Common myeloid progenitor, CD34-positive (primary cell): ENCODE data around the gene NDRG4.

ENCODE experiments used
- CTCF ChIA-PET: fragments of 350-600 bp; sonication (Branson Sonifier 250); formaldehyde crosslinking; loops from one replicate; lab custom pipeline; 2021; ENCODE audit warnings: antibody characterized with exemption; lab: Charles Lee
- POLR2A ChIA-PET: fragments of 350-600 bp; sonication (Branson Sonifier 250); formaldehyde crosslinking; loops from one replicate; lab custom pipeline; 2021; ENCODE audit warnings: antibody characterized with exemption; lab: Charles Lee
- DNase-seq, 3 donors: peaks; one replicate each; pipeline versions ENCODE4 v3.0.0 to v3.0.0-alpha.2; 2013
- H3K27ac ChIP-seq, 2 experiments: 1 replicate in 1 of 2; 2 replicates in 1 of 2; pipeline ENCODE4 v1.7.0; 2013; ENCODE audit warnings: inconsistent platforms in 2 of 2, low read length in 2 of 2, mild to moderate bottlenecking in 2 of 2, low read depth in 1 of 2, moderate library complexity in 1 of 2; ENCODE audit not compliant: severe bottlenecking in 2 of 2, insufficient read depth in 1 of 2, poor library complexity in 1 of 2
- H3K27me3 ChIP-seq, 5 experiments: replicated peaks in 2 of 5; 1 replicate in 3 of 5; 2 replicates in 2 of 5; pipeline versions ENCODE4 v1.6.1 to v1.7.0; 2013; ENCODE audit warnings: low read length in 4 of 5, mild to moderate bottlenecking in 2 of 5, moderate library complexity in 2 of 5, inconsistent platforms in 1 of 5; ENCODE audit not compliant: insufficient read depth in 5 of 5, control insufficient read depth in 4 of 5
- H3K36me3 ChIP-seq, 4 experiments: 1 replicate in 2 of 4; 2 replicates in 2 of 4; pipeline versions ENCODE4 v1.6.1 to v1.7.0; 2013; ENCODE audit warnings: low read length in 3 of 4, control low read depth in 1 of 4, mild to moderate bottlenecking in 1 of 4; ENCODE audit not compliant: control insufficient read depth in 4 of 4, insufficient read depth in 4 of 4
- H3K4me1 ChIP-seq, 4 experiments: 1 replicate in 3 of 4; 2 replicates in 1 of 4; pipeline versions ENCODE4 v1.6.1 to v1.7.1; 2013; ENCODE audit warnings: low read length in 3 of 4, mild to moderate bottlenecking in 3 of 4, control low read depth in 1 of 4, inconsistent platforms in 1 of 4, moderate library complexity in 1 of 4; ENCODE audit not compliant: control insufficient read depth in 4 of 4, insufficient read depth in 4 of 4; ENCODE audit errors: control extremely low read depth in 1 of 4
- H3K4me3 ChIP-seq, 7 experiments: 1 replicate in 4 of 7; 2 replicates in 3 of 7; pipeline versions ENCODE4 v1.5.1 to v1.7.0; 2013; ENCODE audit warnings: mild to moderate bottlenecking in 7 of 7, low read length in 6 of 7, moderate library complexity in 6 of 7, inconsistent platforms in 2 of 7, low read depth in 2 of 7, control low read depth in 1 of 7; ENCODE audit not compliant: insufficient read depth in 4 of 7, control insufficient read depth in 1 of 7; ENCODE audit errors: extremely low read depth in 1 of 7
- H3K9me3 ChIP-seq, 5 experiments: 1 replicate in 4 of 5; 2 replicates in 1 of 5; pipeline versions ENCODE4 v1.6.1 to v1.7.1; 2013; ENCODE audit warnings: low read length in 4 of 5, mild to moderate bottlenecking in 2 of 5, inconsistent platforms in 1 of 5, low read depth in 1 of 5, moderate library complexity in 1 of 5; ENCODE audit not compliant: control insufficient read depth in 4 of 5, insufficient read depth in 2 of 5; ENCODE audit errors: control extremely low read depth in 1 of 5
- WGBS: methylation state at CpG from one replicate; pipeline ENCODE4 v1.1.5; 2013; ENCODE audit not compliant: insufficient coverage; 5-methylcytosine and 5-hydroxymethylcytosine counted together

The NDRG4 gene

DNA sequence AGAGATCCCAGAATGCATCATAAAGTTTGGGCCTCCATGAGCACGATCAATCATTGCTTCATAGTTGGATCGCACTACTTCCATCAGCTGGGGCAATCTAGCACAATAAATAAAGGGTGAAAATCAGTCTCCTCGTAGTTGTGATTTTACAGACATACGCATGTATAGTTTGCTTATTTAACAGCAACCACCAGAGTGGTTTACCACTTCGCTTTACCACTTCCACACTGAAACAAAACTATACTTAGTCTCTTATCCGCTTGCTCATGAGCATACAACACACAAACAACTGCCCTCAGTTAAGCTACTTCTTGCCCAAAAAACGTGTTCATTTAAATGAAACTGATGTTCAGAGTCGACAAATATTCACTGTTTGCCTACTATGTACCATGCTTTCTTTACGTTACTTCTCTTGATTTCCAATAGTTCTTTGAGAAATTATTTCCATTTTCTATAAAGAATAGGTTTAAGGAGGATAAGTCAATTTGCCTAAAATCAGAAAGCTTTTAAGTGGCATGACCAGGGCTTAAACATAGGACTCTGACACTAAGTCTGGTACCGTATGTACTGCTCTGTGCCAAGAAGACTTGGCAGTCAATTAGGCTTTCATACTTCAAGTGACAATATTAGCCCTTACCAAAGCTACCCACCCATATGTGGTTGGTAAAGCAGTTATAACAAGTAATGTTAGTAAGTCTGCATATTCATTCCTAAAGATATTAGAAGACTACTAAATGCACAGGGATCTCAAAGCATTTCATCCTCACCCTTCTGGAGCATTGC lies 37.4 kb downstream of the NDRG4 start:
- POLR2A ChIA-PET, result no interaction called here
- no peak for DNase-seq
- Histone ChIP-seq H3K36me3 (peaks cover 38 to 92% (median 68%) of the 10 kb centered on the region in 4 experiments), H3K4me1 (no peaks in the 10 kb centered on the region), H3K4me3 (no peak overlapping the region), H3K27ac (no peak overlapping the region), H3K9me3 (no peaks in the 10 kb centered on the region), H3K27me3 (no peaks in the 10 kb centered on the region)
- CTCF ChIA-PET, result interaction anchor here (1.3 kb wide), 1 partner anchor 25 kb away, joined by 3 read pairs; no protein-coding TSS in a partner anchor
- 86% methylated on average over 7 of the region's 10 CpGs for WGBS

DNA sequence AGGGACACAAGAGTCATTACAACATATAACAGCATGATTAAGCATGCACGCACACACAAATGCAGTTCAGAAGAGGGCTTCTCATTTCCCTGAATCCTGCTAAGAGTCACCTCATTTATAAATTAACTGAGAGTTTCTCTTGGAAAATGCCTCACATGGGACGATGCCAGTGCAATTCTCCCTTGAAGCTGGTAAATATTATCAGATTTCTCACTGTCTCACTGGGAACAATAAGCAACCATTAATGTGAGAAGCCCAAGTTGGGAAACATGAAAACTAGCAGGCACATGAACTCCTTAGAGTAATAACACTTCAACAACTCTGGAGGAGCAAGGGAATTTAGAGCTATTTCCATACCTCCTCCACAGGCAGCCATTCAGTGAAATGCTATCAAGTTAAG lies 41.8 kb downstream of the NDRG4 start:
- 100% methylated on average over 1 of the region's 2 CpGs for WGBS

DNA sequence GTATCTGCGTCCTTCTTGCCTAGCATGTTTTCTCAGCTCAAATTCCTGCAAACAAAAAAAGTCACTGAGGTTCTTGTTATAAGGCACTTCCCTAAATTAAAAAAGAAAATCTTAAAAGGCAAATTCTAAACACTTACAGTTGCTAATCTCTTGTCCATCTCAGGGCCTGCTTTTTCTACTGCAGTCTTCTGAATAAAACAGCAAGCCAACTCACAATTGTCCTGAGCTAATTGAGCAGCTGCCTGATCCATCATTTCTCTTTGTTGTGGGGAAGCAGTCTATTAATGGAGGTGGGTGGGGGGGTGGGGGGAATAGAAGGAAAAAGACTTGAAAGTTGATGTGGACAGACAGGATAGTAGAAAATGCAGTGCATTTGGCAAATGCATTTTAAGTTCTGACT lies 42.3 kb downstream of the NDRG4 start:
- DNase-seq, result no peak
- Histone ChIP-seq H3K27me3 (no peaks in the 10 kb centered on the region), H3K36me3 (peaks cover 50 to 92% (median 69%) of the 10 kb centered on the region in 4 experiments), H3K4me1 (no peaks in the 10 kb centered on the region), H3K9me3 (no peaks in the 10 kb centered on the region), H3K4me3 (no peak overlapping the region), H3K27ac (no peak overlapping the region)
- 94% methylated on average over 1 of the region's 1 CpG for WGBS
- CTCF ChIA-PET, result interaction anchor here (0.8 to 1.2 kb wide), 2 partner anchors 16 to 23 kb away, joined by 3 to 4 read pairs; no protein-coding TSS in a partner anchor
- POLR2A ChIA-PET, result no interaction called here

More for the DNA sequence above, 41.8 kb downstream of the NDRG4 start:
- Histone ChIP-seq H3K9me3 (no peaks in the 10 kb centered on the region), H3K36me3 (peaks cover 55 to 92% (median 72%) of the 10 kb centered on the region in 4 experiments), H3K27me3 (no peaks in the 10 kb centered on the region), H3K4me1 (no peaks in the 10 kb centered on the region), H3K27ac (no peak overlapping the region), H3K4me3 (no peak overlapping the region)
- ChIA-PET CTCF (interaction anchor here (0.8 to 1.2 kb wide), 2 partner anchors 17 to 22 kb away, joined by 3 to 4 read pairs; no protein-coding TSS in a partner anchor), POLR2A (no interaction called here)
- DNase-seq, result no peak

DNA sequence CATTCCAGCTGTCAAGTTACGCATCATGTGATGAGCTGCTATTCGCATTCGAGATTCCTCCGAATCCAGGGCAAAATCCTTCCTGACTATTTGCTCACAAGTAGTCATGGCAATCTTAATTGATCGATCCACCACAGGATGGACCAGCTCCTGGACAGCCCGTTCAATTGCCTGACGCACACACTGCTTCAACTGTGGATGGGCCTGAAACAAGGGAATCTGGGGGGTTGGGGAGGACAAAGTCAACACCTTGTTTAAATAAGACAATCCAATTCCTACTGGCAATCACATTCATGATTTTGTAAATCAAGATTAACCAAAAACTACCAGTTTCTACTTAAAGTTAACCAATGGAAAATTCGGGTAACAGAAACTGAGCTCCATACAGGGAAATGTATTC lies 43.7 kb downstream of the NDRG4 start:
- Histone ChIP-seq H3K36me3 (peaks cover 41 to 88% (median 69%) of the 10 kb centered on the region in 4 experiments), H3K4me1 (no peaks in the 10 kb centered on the region), H3K27me3 (no peaks in the 10 kb centered on the region), H3K9me3 (no peaks in the 10 kb centered on the region), H3K27ac (no peak overlapping the region), H3K4me3 (no peak overlapping the region)
- DNase-seq, result no peak
- 100% methylated on average over 5 of the region's 8 CpGs for WGBS
- ChIA-PET POLR2A (no interaction called here), CTCF (interaction anchor here (1.0 to 1.4 kb wide), 2 partner anchors 13 to 117 kb away, joined by 3 read pairs; no protein-coding TSS in a partner anchor)

DNA sequence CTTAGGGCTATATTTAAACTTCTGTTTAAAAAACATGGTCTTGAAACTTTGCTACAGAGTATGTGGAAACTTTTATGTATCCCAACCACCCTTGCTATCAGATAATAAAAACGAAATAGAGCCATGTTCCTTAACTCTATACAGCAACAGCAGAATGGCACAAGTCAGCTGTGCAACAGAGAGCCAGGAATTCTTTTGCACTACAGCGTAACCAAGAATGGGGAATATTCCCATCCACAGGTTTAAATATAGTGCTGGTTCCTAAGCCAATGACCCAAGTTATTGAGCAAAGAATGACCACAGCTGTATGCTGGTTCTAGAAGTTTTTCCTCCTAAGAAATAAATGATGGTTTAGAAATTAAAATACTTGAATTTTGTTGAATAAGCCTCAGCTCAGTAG lies 48.4 kb downstream of the NDRG4 start:
- no peak overlapping the region for H3K4me3 ChIP-seq
- CTCF ChIA-PET, result no interaction called here
- H3K9me3 ChIP-seq, result no peaks in the 10 kb centered on the region
- H3K4me1 ChIP-seq, result no peaks in the 10 kb centered on the region
- WGBS, result 100% methylated on average over 2 of the region's 2 CpGs
- H3K27me3 ChIP-seq, result no peaks in the 10 kb centered on the region
- POLR2A ChIA-PET, result no interaction called here
- no peak for DNase-seq
- no peak overlapping the region for H3K27ac ChIP-seq
- peaks cover 44 to 92% (median 69%) of the 10 kb centered on the region in 4 experiments for H3K36me3 ChIP-seq

DNA sequence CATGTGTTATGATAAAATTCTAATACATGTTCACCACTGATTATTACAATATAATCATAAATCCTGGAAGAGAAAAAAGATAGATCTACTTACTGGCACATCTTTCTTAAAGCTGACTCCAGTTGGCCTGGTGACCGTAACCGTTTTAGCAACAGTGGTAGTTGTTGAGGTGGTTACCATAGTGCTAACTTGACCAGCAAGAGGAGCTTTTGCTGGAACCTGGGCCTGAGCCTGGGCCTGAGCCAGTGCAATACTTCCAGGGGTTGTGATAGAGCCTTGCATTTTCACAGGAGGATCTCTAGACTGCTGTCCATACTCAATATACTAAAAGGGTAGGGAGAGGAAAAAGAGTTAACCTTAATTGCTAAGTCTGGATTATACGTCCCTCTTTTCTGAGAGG lies 51.6 kb downstream of the NDRG4 start:
- CTCF ChIA-PET, result no interaction called here
- DNase-seq, result no peak

DNA sequence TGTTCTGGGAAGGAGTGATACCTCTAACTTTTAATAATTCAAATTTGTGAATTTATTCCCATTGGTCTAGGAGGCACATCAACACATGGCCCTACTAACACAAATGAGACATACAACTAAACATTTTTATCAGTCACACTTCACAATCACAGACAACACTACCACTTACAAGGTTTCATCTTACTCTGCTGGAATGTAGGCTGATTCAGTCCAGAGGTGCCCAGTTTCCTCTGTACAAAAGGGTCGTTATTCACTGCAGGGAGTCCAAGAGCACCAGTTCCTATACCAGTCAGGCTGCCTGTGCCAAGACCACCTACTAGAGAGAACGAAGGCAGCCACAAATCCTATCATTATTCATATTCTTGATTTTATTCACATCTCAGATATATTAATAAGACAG lies 56.7 kb downstream of the NDRG4 start:
- 100% methylated on average over 1 of the region's 2 CpGs for WGBS
- Histone ChIP-seq H3K9me3 (no peaks in the 10 kb centered on the region), H3K4me3 (no peak overlapping the region), H3K27me3 (no peaks in the 10 kb centered on the region), H3K27ac (no peak overlapping the region), H3K4me1 (no peaks in the 10 kb centered on the region), H3K36me3 (peaks cover 25 to 89% (median 67%) of the 10 kb centered on the region in 4 experiments)
- CTCF ChIA-PET, result interaction anchor here (0.8 to 1.4 kb wide), 3 partner anchors 11 to 38 kb away, joined by 3 to 4 read pairs (median 3); no protein-coding TSS in a partner anchor
- no peak for DNase-seq
- POLR2A ChIA-PET, result no interaction called here

More for the DNA sequence above, 51.6 kb downstream of the NDRG4 start:
- no peaks in the 10 kb centered on the region for H3K27me3 ChIP-seq
- H3K36me3 ChIP-seq, result peaks cover 33 to 93% (median 66%) of the 10 kb centered on the region in 4 experiments
- no peaks in the 10 kb centered on the region for H3K9me3 ChIP-seq
- H3K27ac ChIP-seq, result peak overlapping the region in 1 of 2 experiments; percentile 37
- POLR2A ChIA-PET, result no interaction called here
- WGBS, result 92% methylated on average over 2 of the region's 3 CpGs
- no peaks in the 10 kb centered on the region for H3K4me1 ChIP-seq
- H3K4me3 ChIP-seq, result no peak overlapping the region
